GM12864 (cell line): ENCODE data around the gene EP400.

Experiments
- DNase-seq: peaks from one replicate; pipeline ENCODE4 v3.0.0-alpha.2; 2011; ENCODE audit warnings: low read depth
- H3K4me3 ChIP-seq: 2 replicates; pipeline ENCODE4 v1.5.1; 2011; ENCODE audit warnings: mild to moderate bottlenecking, low read depth, low read length, control low read depth
- TF ChIP-seq, protein P1 (sequence below): IDR thresholded peaks from 2 replicates; pipeline ENCODE4 v1.5.1; 2011; ENCODE audit warnings: low read depth, mild to moderate bottlenecking, moderate library complexity, low read length, control low read depth, inconsistent platforms; ENCODE audit errors: missing control alignments

Gene EP400

DNA sequence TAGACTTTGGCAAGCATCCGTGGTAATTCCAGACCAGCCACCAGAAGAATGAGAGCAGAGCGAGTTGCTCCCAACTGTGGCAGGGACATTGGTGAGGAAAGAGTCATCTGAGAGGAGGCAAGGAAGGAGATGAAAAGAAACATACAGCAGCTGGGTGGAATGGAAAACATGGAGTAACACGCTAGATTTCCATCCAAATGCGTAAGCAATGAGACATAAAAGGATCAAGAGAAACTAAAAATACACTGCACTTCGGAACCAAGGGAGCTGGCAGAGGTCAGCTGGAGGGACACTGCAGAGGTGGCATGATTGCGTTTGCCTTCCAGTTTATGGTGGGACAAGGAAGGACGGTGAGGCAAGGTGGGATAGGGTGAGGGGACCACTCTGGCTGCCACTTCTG is 111.5 kb downstream of the EP400 start:
- DNase-seq = no peak
- no peak overlapping the region for H3K4me3 ChIP-seq
- TF ChIP-seq, protein P1, sequence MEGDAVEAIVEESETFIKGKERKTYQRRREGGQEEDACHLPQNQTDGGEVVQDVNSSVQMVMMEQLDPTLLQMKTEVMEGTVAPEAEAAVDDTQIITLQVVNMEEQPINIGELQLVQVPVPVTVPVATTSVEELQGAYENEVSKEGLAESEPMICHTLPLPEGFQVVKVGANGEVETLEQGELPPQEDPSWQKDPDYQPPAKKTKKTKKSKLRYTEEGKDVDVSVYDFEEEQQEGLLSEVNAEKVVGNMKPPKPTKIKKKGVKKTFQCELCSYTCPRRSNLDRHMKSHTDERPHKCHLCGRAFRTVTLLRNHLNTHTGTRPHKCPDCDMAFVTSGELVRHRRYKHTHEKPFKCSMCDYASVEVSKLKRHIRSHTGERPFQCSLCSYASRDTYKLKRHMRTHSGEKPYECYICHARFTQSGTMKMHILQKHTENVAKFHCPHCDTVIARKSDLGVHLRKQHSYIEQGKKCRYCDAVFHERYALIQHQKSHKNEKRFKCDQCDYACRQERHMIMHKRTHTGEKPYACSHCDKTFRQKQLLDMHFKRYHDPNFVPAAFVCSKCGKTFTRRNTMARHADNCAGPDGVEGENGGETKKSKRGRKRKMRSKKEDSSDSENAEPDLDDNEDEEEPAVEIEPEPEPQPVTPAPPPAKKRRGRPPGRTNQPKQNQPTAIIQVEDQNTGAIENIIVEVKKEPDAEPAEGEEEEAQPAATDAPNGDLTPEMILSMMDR = no peak

DNA sequence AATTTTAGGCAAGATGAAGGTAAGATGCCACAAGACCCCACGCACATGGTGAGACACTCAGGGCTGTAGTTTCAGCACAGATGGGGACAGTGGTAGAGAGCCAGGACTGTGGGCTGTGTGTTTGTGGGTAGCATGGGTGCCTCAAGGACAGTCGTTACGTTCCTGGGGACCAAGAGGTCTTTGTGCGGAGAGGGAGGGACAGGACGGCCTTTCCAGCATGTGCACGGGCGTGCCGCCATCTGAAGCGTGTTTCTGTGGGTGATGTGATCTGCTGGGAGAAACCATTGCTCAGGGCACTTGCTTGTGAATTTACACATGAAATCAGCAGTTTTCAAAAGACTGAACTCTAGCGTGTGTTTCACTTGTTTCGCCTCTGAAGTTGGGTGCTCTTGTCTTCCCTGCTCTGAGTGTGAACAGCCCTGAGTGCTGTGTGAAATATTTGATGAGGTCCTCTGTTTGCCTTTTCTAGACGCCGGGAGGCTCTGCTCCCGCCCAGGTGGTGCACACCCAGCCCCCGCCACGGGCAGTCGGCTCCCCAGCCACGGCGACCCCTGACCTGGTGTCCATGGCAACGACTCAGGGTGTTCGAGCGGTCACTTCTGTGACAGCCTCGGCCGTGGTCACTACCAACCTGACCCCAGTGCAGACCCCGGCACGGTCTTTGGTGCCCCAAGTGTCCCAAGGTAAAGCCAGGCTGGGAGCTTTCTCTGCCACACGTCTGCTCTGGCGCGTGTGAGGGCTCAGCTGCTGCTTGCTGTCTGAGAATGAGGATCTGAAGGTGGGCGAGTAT is 112.1 kb downstream of the EP400 start:
- H3K4me3 ChIP-seq = no peak overlapping the region
- TF ChIP-seq, protein P1 = no peak
- no peak for DNase-seq

DNA sequence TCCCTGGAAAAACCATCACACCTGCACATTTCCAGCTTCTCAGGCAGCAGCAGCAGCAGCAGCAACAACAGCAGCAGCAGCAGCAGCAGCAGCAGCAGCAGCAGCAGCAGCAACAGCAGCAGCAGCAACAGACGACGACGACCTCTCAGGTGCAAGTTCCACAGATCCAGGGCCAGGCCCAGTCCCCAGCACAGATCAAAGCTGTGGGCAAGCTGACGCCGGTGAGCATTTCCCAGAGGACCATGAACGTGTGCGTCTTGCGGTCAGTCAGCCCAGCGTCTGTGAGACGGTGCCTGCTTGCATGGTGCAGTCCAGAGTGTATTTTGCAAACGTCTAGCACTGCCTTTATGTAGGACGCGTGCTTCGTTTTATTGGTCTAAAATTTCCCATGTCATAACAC is 112.7 kb downstream of the EP400 start:
- DNase-seq = no peak
- no peak overlapping the region for H3K4me3 ChIP-seq
- TF ChIP-seq, protein P1 = no peak

DNA sequence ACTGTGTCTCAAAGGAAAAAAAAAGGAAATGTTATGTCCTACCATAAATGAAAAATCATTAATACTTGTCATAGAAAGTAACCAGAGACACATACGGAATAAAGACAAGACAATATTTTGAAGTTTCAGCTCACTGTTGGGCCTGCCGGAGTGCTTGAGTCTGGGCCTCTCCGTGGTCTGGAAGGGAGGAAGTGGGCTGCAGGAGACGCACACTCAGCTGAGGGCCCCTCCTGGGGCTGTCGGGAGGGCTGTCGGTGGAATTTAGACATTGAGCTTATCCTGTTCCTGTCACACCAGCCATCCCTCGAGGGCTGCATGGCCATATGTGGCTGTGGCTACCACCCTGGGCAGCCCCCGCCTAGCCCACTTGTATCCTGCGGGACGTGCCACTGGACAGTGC is 113.7 kb downstream of the EP400 start:
- DNase-seq = no peak
- H3K4me3 ChIP-seq = no peak overlapping the region
- TF ChIP-seq, protein P1 = no peak

DNA sequence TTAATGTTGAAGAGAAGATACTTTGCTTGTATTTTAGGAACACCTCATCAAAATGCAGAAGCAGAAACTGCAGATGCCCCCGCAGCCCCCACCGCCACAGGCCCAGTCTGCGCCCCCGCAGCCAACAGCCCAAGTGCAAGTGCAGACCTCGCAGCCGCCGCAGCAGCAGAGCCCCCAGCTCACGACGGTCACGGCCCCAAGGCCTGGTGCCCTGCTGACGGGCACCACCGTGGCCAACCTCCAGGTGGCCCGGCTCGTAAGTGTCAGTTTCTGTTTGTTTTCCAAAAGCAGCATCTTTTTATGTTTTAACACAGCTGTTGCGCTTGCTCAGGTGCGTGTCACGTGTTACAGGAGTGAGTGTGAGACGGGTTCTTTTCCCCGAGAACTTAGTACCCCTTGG is 114.9 kb downstream of the EP400 start:
- no peak overlapping the region for H3K4me3 ChIP-seq
- DNase-seq = no peak
- TF ChIP-seq, protein P1 = no peak

DNA sequence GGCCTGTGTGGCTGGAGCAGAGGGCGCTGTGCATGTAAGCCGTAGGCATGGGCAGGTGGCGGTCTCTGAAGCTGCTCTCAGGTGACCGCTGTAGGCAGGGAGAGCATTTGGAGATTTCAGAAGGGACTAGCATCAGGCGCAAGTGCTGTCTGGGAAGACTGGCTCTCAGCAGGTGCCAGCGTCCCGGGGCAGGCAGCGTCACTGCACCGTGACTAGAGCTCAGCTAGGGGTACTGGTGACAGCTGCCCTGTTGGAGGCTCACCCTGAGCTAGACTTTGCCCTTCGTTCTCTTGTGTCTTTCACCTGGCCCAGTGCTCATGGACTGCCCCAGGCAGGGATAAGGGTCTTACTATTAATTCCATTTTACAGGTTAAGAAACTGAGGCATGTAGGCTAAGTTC is 115.5 kb downstream of the EP400 start:
- DNase-seq = no peak
- no peak overlapping the region for H3K4me3 ChIP-seq
- TF ChIP-seq, protein P1 = no peak
